CD4-positive, alpha-beta T cell treated with Interleukin-21 for 1 hour (primary cell): ENCODE results near the gene TOMM5.

Source experiments
- DNase-seq: peaks from one replicate; pipeline ENCODE4 v3.0.0-alpha.2; 2020

TOMM5 gene

GRCh38 chr9:37592108-37592951, at the start of gene TOMM5:
Gene TOMM5 (minus strand): TSS chr9:37592597. CDS start chr9:37592532, 65 bp downstream.
- peak; percentile 93 for DNase-seq

GRCh38 chr9:37641331-37641730, 48.9 kb upstream of the TOMM5 start:
- DNase-seq: no peak

DNA sequence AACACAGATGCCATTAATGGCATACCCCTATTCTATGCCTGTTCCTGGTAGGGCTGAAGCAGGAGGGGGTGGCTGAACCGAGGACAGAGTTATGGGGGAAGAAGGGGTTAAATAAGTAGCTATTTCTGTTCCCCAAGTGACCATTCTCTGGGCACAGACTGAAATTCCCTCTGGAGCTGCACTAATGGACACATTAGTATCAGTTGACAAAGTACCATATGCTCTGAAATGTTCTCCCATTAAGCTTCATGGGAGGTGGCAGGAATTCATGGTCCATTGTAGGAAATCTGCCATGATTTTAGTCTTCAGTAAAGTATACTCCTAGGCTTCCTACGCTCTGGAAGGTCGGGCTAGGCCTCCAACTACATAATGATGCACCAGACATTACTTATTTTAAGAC, 47.8 kb upstream of the TOMM5 start:
- DNase-seq: no peak

- DNase-seq: no peak
Measured at GRCh38 chr9:37639841-37640240, 47.4 kb upstream of the TOMM5 start.

DNA sequence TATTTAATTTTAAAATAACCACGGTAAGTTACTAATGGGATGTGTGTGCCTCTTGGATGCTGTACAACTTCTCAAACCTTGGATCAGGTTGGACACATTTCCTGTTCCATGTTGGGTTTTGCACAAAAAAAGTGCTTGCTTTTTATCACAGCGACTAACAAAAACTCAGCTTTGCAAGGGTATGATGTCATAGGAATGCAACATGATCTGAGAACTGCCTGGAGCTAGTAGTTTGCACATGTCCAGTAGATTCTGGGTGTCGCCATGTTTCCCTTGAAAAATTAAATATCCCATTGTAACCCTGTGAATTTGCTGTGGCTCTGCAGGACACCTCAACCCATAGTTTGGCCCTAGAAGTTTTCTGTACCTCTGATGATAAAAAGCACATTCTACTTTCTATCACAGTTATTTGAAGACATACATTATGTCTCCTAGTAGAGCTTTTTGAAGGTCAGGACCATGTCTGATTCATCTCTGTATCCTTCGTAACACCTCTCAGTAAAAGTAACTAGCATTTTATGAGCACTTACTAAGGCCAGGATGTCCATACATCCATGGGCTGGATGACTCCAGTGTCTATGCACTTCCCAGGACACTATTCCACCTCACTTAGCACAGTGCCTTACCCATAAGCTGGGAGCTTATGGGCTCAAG, 46.8 kb upstream of the TOMM5 start:
- DNase-seq: no peak

DNA sequence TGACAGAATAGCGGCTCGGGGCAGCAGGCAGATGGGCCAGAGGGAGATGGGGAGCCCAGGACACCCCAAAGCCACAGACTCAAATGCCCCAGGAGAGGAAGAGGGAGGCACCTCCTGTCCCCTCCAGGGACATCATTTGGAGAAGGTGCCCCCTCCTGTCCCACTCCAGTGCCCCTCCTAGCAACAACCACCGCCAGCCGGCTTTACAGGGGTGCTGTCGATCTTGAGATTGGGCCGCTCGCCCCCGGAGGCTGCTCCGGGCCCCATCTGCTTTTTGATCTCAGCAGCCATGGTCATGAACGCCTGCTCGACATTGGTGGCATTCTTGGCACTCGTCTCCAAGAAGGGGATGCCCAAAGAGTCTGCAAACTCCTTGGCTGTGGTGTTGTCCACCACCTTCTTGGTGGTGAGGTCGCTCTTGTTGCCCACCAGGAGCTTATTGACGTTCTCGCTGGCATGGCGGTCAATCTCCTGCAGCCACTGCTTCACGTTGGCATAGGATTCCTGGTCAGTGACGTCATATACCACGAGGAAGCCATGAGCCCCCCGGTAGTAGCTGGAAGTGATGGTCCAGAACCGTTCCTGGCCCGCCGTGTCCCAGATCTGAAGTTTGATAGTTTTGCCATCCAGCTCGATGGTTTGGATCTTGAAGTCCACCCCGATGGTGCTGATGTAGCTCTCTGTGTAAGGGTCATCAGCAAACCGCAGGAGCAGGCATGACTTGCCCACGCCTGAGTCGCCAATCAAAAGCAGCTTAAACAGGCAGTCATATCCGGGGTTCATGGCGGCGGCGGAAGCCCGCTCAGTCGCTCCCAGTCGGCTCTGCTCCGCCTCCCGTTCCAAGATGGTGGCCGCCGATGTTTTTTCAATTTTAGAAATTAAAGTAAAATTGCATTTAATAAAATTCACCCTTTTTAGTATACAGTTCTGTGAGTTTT, 44.4 kb upstream of the TOMM5 start:
- DNase-seq: no peak

GRCh38 chr9:37635808-37636207, 43.4 kb upstream of the TOMM5 start:
- no peak for DNase-seq

GRCh38 chr9:37632479-37632878, 40.1 kb upstream of the TOMM5 start:
- no peak for DNase-seq

- DNase-seq: no peak
Measured at GRCh38 chr9:37626708-37627292, 34.4 kb upstream of the TOMM5 start.

- no peak for DNase-seq
Measured at GRCh38 chr9:37625758-37626147, 33.4 kb upstream of the TOMM5 start.

GRCh38 chr9:37625036-37625757, 32.8 kb upstream of the TOMM5 start:
- no peak for DNase-seq

DNA sequence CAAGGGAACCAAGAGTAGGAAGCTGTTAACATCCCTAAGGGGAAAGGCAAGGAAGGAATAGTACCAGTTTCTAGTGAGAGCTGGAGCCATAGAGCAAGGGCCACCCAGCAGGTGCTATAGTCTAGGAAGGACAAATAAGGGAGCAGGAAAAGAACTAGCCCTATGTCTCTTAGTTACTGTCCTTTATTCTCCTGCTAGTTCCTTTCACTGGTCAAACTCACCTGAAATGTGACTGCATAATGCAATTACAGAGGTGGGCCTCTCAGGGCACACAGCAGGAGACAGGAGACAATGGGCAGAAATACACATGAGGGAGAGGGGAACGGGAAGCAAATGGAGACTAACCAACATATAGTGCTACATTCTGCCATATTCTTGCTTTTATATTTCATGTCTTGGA, 31.7 kb upstream of the TOMM5 start:
- no peak for DNase-seq

- no peak for DNase-seq
Measured at GRCh38 chr9:37623267-37623666, 30.9 kb upstream of the TOMM5 start.

DNA sequence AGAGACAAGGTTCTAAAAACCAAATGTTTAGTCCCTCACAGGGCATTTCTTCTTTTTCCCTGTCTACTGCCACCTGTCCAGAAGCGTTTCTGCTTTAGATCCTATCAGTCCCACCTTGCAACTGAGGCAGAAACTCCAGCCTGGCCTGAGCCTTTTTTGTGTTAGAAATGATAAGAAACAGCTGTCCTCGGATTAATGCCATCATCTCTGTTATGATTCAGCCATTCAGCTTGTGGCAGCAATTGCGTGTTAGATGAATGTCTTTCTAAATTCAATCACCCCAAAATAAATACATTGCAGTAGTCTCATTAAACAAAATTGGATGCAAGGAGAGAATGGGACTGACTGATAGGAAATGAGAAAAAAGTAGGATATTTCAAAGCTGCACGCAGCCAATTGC, 30.1 kb upstream of the TOMM5 start:
- no peak for DNase-seq

DNA sequence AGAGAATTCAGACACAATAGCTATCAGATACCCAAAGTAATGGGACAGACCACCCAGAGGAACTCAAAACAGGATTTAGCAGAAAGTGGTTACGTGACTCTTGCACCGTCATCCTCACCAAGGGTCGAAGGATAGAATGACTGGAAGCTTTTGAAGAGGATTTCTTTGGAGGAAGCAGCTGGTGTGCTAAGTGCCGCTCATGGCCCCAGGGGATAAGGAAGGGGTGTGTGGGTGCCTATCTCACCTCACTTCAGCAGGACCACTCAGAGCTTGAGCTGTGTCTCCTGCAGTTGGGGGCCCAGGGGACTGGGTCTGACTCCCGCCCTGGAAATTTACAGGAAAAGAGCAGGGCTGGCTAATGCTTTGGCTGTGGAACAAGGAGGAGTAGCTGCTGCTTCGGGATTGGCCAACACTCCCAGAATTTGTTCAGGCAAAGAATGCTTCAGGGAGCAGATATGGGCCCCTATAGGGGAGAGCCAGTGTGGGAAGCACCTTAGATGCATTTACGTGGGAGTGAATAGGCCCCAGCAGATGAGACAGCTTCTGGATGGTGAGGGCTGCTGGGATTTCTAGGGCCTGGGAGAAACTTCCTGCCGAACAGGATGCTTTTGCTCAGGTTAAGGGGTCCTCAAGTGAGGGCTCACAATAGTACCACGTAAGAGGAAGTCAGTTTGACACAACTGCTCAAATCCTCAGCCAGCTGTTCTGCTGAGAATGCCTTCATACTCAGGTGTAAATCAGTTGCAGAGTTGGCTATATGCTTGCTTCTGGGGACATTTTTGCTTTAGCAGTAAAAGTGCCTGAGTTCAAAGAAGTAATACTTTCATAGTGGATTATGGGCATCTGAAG, 29.1 kb upstream of the TOMM5 start:
- DNase-seq: no peak

GRCh38 chr9:37620396-37620795, 28.0 kb upstream of the TOMM5 start:
- no peak for DNase-seq

DNA sequence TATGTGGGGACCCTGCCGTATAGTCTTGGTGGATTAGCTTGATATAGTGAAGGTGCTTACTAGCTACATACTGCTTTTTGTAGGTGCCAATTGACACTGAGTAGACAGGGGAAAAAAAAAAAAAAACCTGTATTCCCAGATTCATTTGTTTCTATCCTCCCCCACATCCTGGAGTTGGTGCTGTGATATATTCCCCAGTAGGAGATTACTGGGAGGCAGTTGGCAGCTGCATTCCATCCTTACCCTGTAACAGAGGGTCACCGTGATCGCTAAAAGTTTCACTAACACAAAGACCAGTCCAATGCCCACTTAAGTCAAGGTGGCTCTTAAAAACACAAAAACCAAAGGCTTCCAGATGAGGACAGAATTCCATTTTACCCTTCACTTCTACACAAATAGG, 27.4 kb upstream of the TOMM5 start:
- DNase-seq: no peak

- no peak for DNase-seq
Measured at GRCh38 chr9:37618817-37619216, 26.4 kb upstream of the TOMM5 start.

- no peak for DNase-seq
Measured at GRCh38 chr9:37617832-37618231, 25.4 kb upstream of the TOMM5 start.

DNA sequence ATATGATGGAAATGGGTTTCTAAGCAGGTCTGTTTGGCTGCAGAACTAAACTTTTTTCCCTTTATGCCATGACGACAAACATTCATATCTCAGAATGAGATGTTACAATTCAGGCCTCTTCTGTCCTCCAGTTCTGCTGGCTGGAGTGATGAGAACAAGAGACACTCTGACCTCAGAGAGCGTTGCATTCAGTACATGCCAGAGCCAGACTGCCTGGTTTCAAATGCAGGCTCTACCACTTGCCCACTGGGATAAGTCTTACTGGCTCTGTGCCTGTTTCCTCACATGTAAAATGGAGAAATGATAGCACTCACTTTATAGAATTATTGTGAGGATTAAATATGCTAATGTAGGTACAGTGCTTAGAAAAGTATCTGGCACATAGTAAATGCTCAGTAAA, 24.8 kb upstream of the TOMM5 start:
- DNase-seq: no peak

- no peak for DNase-seq
Measured at GRCh38 chr9:37611961-37612360, 19.6 kb upstream of the TOMM5 start.
